ENCODE measurements around the gene PIGS. TPM values are rescaled to one million over a fixed set of nuclear protein-coding genes. Genes with fewer than 3 reads are reported as not detected.

PIGS gene
- total and polyA plus RNA-seq, 2 experiments from 2014 or later = 107 to 122 TPM

GRCh38 chr17:28554565-28554964 is 16.8 kb downstream of the PIGS start:
- H3K4me3 ChIP-seq = no peak overlapping the region
- H3K27me3 ChIP-seq = no peaks in the 10 kb centered on the region
- TF ChIP-seq, protein P1, sequence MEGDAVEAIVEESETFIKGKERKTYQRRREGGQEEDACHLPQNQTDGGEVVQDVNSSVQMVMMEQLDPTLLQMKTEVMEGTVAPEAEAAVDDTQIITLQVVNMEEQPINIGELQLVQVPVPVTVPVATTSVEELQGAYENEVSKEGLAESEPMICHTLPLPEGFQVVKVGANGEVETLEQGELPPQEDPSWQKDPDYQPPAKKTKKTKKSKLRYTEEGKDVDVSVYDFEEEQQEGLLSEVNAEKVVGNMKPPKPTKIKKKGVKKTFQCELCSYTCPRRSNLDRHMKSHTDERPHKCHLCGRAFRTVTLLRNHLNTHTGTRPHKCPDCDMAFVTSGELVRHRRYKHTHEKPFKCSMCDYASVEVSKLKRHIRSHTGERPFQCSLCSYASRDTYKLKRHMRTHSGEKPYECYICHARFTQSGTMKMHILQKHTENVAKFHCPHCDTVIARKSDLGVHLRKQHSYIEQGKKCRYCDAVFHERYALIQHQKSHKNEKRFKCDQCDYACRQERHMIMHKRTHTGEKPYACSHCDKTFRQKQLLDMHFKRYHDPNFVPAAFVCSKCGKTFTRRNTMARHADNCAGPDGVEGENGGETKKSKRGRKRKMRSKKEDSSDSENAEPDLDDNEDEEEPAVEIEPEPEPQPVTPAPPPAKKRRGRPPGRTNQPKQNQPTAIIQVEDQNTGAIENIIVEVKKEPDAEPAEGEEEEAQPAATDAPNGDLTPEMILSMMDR (IDR thresholded peaks at IDR 0.05; ENCODE audit: low read depth, low read length) = no peak
- DNase-seq (ENCODE audit: low read depth in 1 of 2, low spot score in 1 of 2) = no peak
- peaks cover 29% of the 10 kb centered on the region for H3K36me3 ChIP-seq
- H3K27ac ChIP-seq = no peak overlapping the region
- H3K9me3 ChIP-seq (ENCODE audit: low read depth) = no peaks in the 10 kb centered on the region
- H3K4me1 ChIP-seq (ENCODE audit: low read depth) = peaks cover 4% of the 10 kb centered on the region

DNA sequence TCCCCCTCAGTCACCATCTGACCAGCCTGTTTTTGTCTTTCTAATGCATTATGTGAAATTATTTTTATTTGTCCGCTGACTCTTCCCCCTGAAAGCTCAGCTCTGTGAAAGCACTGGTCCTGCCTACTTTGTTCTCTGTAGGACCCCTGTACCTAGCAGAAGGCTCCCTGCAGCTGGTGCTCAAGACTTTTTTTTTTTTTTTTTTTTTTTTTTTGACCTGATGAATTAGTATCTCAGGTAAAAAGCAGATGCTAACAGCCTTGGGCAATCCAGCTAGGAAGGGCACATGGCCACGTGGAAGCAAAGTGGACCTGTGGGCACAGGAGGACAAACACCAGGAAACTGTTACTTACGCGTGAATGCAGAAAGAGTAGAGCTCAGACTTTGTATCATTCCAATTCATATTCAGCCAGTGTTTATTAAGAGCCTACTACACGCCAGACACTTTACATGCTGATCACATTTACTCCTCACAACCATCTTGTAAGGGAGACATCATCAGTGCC is 18.3 kb downstream of the PIGS start:
- Histone ChIP-seq H3K36me3 (peaks cover 27% of the 10 kb centered on the region), H3K9me3 (ENCODE audit: low read depth) (no peaks in the 10 kb centered on the region), H3K27ac (no peak overlapping the region), H3K27me3 (no peaks in the 10 kb centered on the region), H3K4me1 (ENCODE audit: low read depth) (peaks cover 4% of the 10 kb centered on the region), H3K4me3 (peak overlapping the region; percentile 71)
- no peak for DNase-seq (ENCODE audit: low read depth in 1 of 2, low spot score in 1 of 2)
- TF ChIP-seq, protein P1 (IDR thresholded peaks at IDR 0.05; ENCODE audit: low read depth, low read length) = no peak

DNA sequence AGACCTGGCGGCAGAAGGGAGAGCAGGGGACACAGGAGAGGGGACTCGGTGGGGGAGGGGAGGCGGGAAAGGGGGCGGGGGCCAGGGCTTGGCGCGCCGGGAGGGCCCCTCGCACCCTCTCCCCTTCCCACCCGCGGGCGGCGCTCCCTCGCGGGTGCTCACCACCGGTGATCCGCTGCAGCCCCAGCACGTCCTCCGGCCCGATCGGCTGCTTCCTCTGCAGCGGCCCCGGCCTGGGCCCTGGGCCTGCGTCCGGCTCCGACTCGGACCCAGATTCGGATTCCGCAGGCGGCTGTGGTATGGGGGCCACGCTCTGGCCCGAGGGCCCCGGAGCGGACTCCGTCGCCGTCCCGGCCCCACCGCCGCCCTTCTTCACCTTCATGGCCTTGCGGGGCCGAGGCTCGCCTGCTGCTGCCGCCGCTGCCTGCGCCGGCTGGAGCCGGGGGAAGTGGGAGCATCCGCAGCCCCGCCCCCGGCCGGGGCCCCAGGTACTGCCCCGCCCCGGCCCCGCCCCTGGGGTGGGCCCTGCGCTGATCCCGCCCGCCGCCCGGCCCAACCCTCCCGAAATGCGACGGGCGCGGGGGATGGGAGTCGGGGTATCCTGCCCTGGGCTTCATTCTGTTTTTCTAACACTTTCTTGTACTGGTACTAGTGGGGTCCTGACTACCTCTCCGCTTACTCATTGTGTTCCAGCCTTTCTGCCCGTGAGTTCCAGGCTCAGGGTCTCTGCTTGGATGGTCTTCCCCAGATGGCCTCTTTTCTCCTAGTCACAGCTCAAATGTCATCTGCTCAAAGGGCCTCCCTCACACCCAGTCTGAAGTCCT is 18.9 kb downstream of the PIGS start, which contains the start of gene UNC119:
Gene UNC119 (minus strand): TSS at position 449 of the 824 bp plus-strand sequence. CDS start 67 bp downstream, at position 382.
- H3K27ac ChIP-seq = peak within 1 kb of the TSS; percentile 45
- peak; percentile 73 to 92 for DNase-seq (ENCODE audit: low read depth in 1 of 2, low spot score in 1 of 2)
- H3K27me3 ChIP-seq = no peaks in the 10 kb centered on the region
- TF ChIP-seq, protein P1 (IDR thresholded peaks at IDR 0.05; ENCODE audit: low read depth, low read length) = no peak
- peaks cover 24% of the 10 kb centered on the region for H3K36me3 ChIP-seq
- peaks cover 4% of the 10 kb centered on the region for H3K4me1 ChIP-seq (ENCODE audit: low read depth)
- peak within 1 kb of the TSS; percentile 71 for H3K4me3 ChIP-seq
- no peaks in the 10 kb centered on the region for H3K9me3 ChIP-seq (ENCODE audit: low read depth)

GRCh38 chr17:28551421-28552175 is 19.7 kb downstream of the PIGS start:
- peaks cover 29% of the 10 kb centered on the region for H3K36me3 ChIP-seq
- H3K27ac ChIP-seq = peak overlapping the region; percentile 45
- peak; percentile 16 to 49 for DNase-seq (ENCODE audit: low read depth in 1 of 2, low spot score in 1 of 2)
- TF ChIP-seq, protein P1 (IDR thresholded peaks at IDR 0.05; ENCODE audit: low read depth, low read length) = no peak
- no peaks in the 10 kb centered on the region for H3K27me3 ChIP-seq
- H3K4me1 ChIP-seq (ENCODE audit: low read depth) = peaks cover 4% of the 10 kb centered on the region
- H3K4me3 ChIP-seq = peak overlapping the region; percentile 71
- no peaks in the 10 kb centered on the region for H3K9me3 ChIP-seq (ENCODE audit: low read depth)

DNA sequence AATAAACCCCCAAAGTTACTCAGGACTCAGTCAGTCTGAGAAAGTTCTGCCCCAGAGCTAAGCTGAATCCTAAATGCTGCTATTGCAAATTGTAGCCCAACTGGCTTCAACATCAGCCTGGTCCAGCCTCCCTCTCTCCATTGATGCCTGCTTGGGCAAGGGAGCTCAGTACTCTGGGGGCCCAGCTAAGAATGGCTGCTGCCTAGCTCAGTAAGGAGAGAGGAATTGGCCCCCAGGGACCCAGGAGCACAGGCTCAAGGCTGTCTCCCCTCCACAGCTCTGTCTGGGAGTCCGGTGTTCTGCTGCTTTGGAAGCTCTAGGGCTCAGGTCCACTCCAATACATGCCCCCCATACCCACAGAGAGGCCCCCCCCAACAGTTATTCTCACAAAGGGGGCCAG is 20.5 kb downstream of the PIGS start:
- no peaks in the 10 kb centered on the region for H3K9me3 ChIP-seq (ENCODE audit: low read depth)
- DNase-seq (ENCODE audit: low read depth in 1 of 2, low spot score in 1 of 2) = no peak
- H3K4me3 ChIP-seq = no peak overlapping the region
- H3K36me3 ChIP-seq = peaks cover 26% of the 10 kb centered on the region
- no peak overlapping the region for H3K27ac ChIP-seq
- TF ChIP-seq, protein P1 (IDR thresholded peaks at IDR 0.05; ENCODE audit: low read depth, low read length) = no peak
- H3K4me1 ChIP-seq (ENCODE audit: low read depth) = peaks cover 4% of the 10 kb centered on the region
- H3K27me3 ChIP-seq = no peaks in the 10 kb centered on the region
